ENCODE data around the gene TCFL5.

The TCFL5 gene

GRCh38 chr20:62861726-62862336 is at the start of gene TCFL5:
Gene TCFL5 (minus strand): TSS chr20:62861822. CDS start chr20:62861670, 152 bp downstream.
- CTCF ChIA-PET: interaction anchor here (0.7 to 1.0 kb wide), 2 partner anchors 88 to 147 kb away, joined by 3 read pairs; no protein-coding TSS in a partner anchor
- peak within 1 kb of the TSS; percentile 62 for H3K4me3 Mint-ChIP-seq
- no peaks in the 10 kb centered on the region for H3K9me3 Mint-ChIP-seq
- H3K27ac Mint-ChIP-seq: no peak within 1 kb of the TSS
- H3K4me1 Mint-ChIP-seq: peaks cover 26% of the 10 kb centered on the region
- H3K27me3 Mint-ChIP-seq: peaks cover 35% of the 10 kb centered on the region
- DNase-seq: peak; percentile 91
- H3K36me3 Mint-ChIP-seq: peaks cover 11% of the 10 kb centered on the region

GRCh38 chr20:62910777-62911497 is 49.3 kb upstream of the TCFL5 start:
- Mint-ChIP-seq H3K4me3 (no peak overlapping the region), H3K27ac (peak overlapping the region; percentile 60), H3K4me1 (peaks cover 35% of the 10 kb centered on the region), H3K36me3 (peaks cover 58% of the 10 kb centered on the region), H3K9me3 (no peaks in the 10 kb centered on the region), H3K27me3 (no peaks in the 10 kb centered on the region)
- DNase-seq: no peak
- CTCF ChIA-PET: interaction anchor here (1.0 to 4.8 kb wide), 3 partner anchors 10 to 62 kb away, joined by 3 to 35 read pairs (median 4); no protein-coding TSS in a partner anchor

GRCh38 chr20:62910217-62910766 is 48.7 kb upstream of the TCFL5 start:
- H3K36me3 Mint-ChIP-seq: peaks cover 63% of the 10 kb centered on the region
- DNase-seq: no peak
- no peaks in the 10 kb centered on the region for H3K9me3 Mint-ChIP-seq
- H3K27me3 Mint-ChIP-seq: no peaks in the 10 kb centered on the region
- CTCF ChIA-PET: interaction anchor here (1.0 kb wide), 1 partner anchor 62 kb away, joined by 3 read pairs; no protein-coding TSS in a partner anchor
- H3K27ac Mint-ChIP-seq: peak overlapping the region; percentile 50
- no peak overlapping the region for H3K4me3 Mint-ChIP-seq
- peaks cover 28% of the 10 kb centered on the region for H3K4me1 Mint-ChIP-seq

GRCh38 chr20:62908971-62909791 is 47.6 kb upstream of the TCFL5 start:
- H3K4me3 Mint-ChIP-seq: no peak overlapping the region
- H3K4me1 Mint-ChIP-seq: peaks cover 19% of the 10 kb centered on the region
- CTCF ChIA-PET: interaction anchor here (1.7 to 4.6 kb wide), 3 partner anchors 10 to 100 kb away, joined by 5 to 58 read pairs (median 14); no protein-coding TSS in a partner anchor
- no peaks in the 10 kb centered on the region for H3K9me3 Mint-ChIP-seq
- DNase-seq: no peak
- H3K36me3 Mint-ChIP-seq: peaks cover 68% of the 10 kb centered on the region
- H3K27me3 Mint-ChIP-seq: no peaks in the 10 kb centered on the region
- H3K27ac Mint-ChIP-seq: no peak overlapping the region

GRCh38 chr20:62907384-62908317 is 46.0 kb upstream of the TCFL5 start:
- CTCF ChIA-PET: interaction anchor here (0.6 to 4.6 kb wide), 13 partner anchors 9 to 106 kb away, joined by 3 to 58 read pairs (median 5); no protein-coding TSS in a partner anchor
- Mint-ChIP-seq H3K4me1 (peaks cover 16% of the 10 kb centered on the region), H3K27ac (no peak overlapping the region), H3K27me3 (no peaks in the 10 kb centered on the region), H3K9me3 (no peaks in the 10 kb centered on the region), H3K36me3 (peaks cover 71% of the 10 kb centered on the region), H3K4me3 (no peak overlapping the region)
- DNase-seq: peak; percentile 59

- H3K9me3 Mint-ChIP-seq: no peaks in the 10 kb centered on the region
- no peak overlapping the region for H3K4me3 Mint-ChIP-seq
- DNase-seq: no peak
- no peak overlapping the region for H3K27ac Mint-ChIP-seq
- peaks cover 17% of the 10 kb centered on the region for H3K4me1 Mint-ChIP-seq
- CTCF ChIA-PET: interaction anchor here (1.3 to 4.6 kb wide), 9 partner anchors 8 to 30 kb away, joined by 3 to 58 read pairs (median 6); no protein-coding TSS in a partner anchor
- H3K27me3 Mint-ChIP-seq: no peaks in the 10 kb centered on the region
- H3K36me3 Mint-ChIP-seq: peaks cover 74% of the 10 kb centered on the region
Observed at GRCh38 chr20:62906647-62907375, 45.2 kb upstream of the TCFL5 start.

- no peaks in the 10 kb centered on the region for H3K27me3 Mint-ChIP-seq
- H3K4me3 Mint-ChIP-seq: no peak overlapping the region
- no peak overlapping the region for H3K27ac Mint-ChIP-seq
- peaks cover 70% of the 10 kb centered on the region for H3K36me3 Mint-ChIP-seq
- no peaks in the 10 kb centered on the region for H3K9me3 Mint-ChIP-seq
- H3K4me1 Mint-ChIP-seq: peaks cover 23% of the 10 kb centered on the region
- DNase-seq: no peak
- CTCF ChIA-PET: interaction anchor here (1.5 to 4.6 kb wide), 2 partner anchors 9 to 13 kb away, joined by 4 to 58 read pairs; no protein-coding TSS in a partner anchor
Observed at GRCh38 chr20:62906209-62906608, 44.6 kb upstream of the TCFL5 start.

- no peak overlapping the region for H3K4me3 Mint-ChIP-seq
- no peak for DNase-seq
- H3K4me1 Mint-ChIP-seq: peaks cover 29% of the 10 kb centered on the region
- H3K27ac Mint-ChIP-seq: no peak overlapping the region
- peaks cover 67% of the 10 kb centered on the region for H3K36me3 Mint-ChIP-seq
- CTCF ChIA-PET: interaction anchor here (4.6 kb wide), 1 partner anchor 14 kb away, joined by 58 read pairs; no protein-coding TSS in a partner anchor
- no peaks in the 10 kb centered on the region for H3K27me3 Mint-ChIP-seq
- no peaks in the 10 kb centered on the region for H3K9me3 Mint-ChIP-seq
Observed at GRCh38 chr20:62905536-62906117, 44.0 kb upstream of the TCFL5 start.

- Mint-ChIP-seq H3K4me3 (no peak overlapping the region), H3K36me3 (peaks cover 62% of the 10 kb centered on the region), H3K9me3 (no peaks in the 10 kb centered on the region), H3K27ac (no peak overlapping the region), H3K4me1 (peaks cover 45% of the 10 kb centered on the region), H3K27me3 (peaks cover 4% of the 10 kb centered on the region)
- DNase-seq: no peak
- CTCF ChIA-PET: interaction anchor here (1.2 to 7.3 kb wide), 5 partner anchors 10 to 35 kb away, joined by 3 to 46 read pairs (median 34); partner anchors contain the start of genes DIDO1 and GID8
Observed at GRCh38 chr20:62902926-62903615, 41.4 kb upstream of the TCFL5 start.

- Mint-ChIP-seq H3K36me3 (peaks cover 54% of the 10 kb centered on the region), H3K9me3 (no peaks in the 10 kb centered on the region), H3K27ac (peak overlapping the region; percentile 42), H3K4me3 (no peak overlapping the region), H3K27me3 (peaks cover 4% of the 10 kb centered on the region), H3K4me1 (peaks cover 43% of the 10 kb centered on the region)
- CTCF ChIA-PET: interaction anchor here (0.8 to 7.3 kb wide), 7 partner anchors 11 to 107 kb away, joined by 3 to 46 read pairs (median 13); partner anchors contain the start of gene DIDO1
- DNase-seq: no peak
Observed at GRCh38 chr20:62901891-62902290, 40.3 kb upstream of the TCFL5 start.

GRCh38 chr20:62900692-62901584 is 39.3 kb upstream of the TCFL5 start:
- Mint-ChIP-seq H3K4me3 (no peak overlapping the region), H3K27ac (peak overlapping the region; percentile 89), H3K4me1 (peaks cover 44% of the 10 kb centered on the region), H3K9me3 (no peaks in the 10 kb centered on the region), H3K27me3 (peaks cover 4% of the 10 kb centered on the region), H3K36me3 (peaks cover 50% of the 10 kb centered on the region)
- DNase-seq: no peak
- CTCF ChIA-PET: interaction anchor here (0.8 to 7.3 kb wide), 11 partner anchors 10 to 108 kb away, joined by 3 to 46 read pairs (median 5); partner anchors contain the start of gene DIDO1

All from activated naive CD4-positive, alpha-beta T cell treated with anti-CD3 and anti-CD28 coated beads, Interleukin-2, amount 10 ng/mL, durations not matched to agents 7 days and 5 days (primary cell).